ENCODE results near the gene ITGA11.

Gene ITGA11

GRCh38 chr15:68407141-68407885 lies 24.6 kb downstream of the ITGA11 start:
- FAIRE-seq: no peak
- TF ChIP-seq PAX5 (IDR thresholded peaks at IDR 0.05; ENCODE audit: insufficient read depth, low read length, severe bottlenecking) (no peak), POU2F2 (IDR thresholded peaks at IDR 0.05; ENCODE audit: low read depth, low read length) (no peak), POLR2A (IDR thresholded peaks at IDR 0.05; ENCODE audit: low read depth, low read length) (no peak), TAF1 (IDR thresholded peaks at IDR 0.05; ENCODE audit: low read depth, low read length) (no peak), POLR2AphosphoS5 (IDR thresholded peaks at IDR 0.05; ENCODE audit: low read depth, low read length) (no peak)
- DNase-seq (ENCODE audit: insufficient read length, low spot score): no peak

GRCh38 chr15:68405378-68406250 lies 26.3 kb downstream of the ITGA11 start:
- TF ChIP-seq POLR2AphosphoS5 (IDR thresholded peaks at IDR 0.05; ENCODE audit: low read depth, low read length): no peak
- TF ChIP-seq SPI1 (IDR thresholded peaks at IDR 0.05; ENCODE audit: low read depth, low read length): no peak
- no peak for TF ChIP-seq TAF1 (IDR thresholded peaks at IDR 0.05; ENCODE audit: low read depth, low read length)
- no peak for TF ChIP-seq POU2F2 (IDR thresholded peaks at IDR 0.05; ENCODE audit: low read depth, low read length)
- no peak for TF ChIP-seq PAX5 (IDR thresholded peaks at IDR 0.05; ENCODE audit: insufficient read depth, low read length, severe bottlenecking)
- no peak for TF ChIP-seq POLR2A (IDR thresholded peaks at IDR 0.05; ENCODE audit: low read depth, low read length)
- DNase-seq (ENCODE audit: insufficient read length, low spot score) (no peak), FAIRE-seq (no peak)

- TF ChIP-seq POLR2AphosphoS5 (IDR thresholded peaks at IDR 0.05; ENCODE audit: low read depth, low read length): no peak
- TF ChIP-seq POLR2A (IDR thresholded peaks at IDR 0.05; ENCODE audit: low read depth, low read length): no peak
- no peak for TF ChIP-seq SPI1 (IDR thresholded peaks at IDR 0.05; ENCODE audit: low read depth, low read length)
- no peak for TF ChIP-seq TAF1 (IDR thresholded peaks at IDR 0.05; ENCODE audit: low read depth, low read length)
- no peak for TF ChIP-seq PAX5 (IDR thresholded peaks at IDR 0.05; ENCODE audit: insufficient read depth, low read length, severe bottlenecking)
- TF ChIP-seq POU2F2 (IDR thresholded peaks at IDR 0.05; ENCODE audit: low read depth, low read length): no peak
- FAIRE-seq (no peak), DNase-seq (ENCODE audit: insufficient read length, low spot score) (no peak)
Measured at GRCh38 chr15:68404056-68404798, 27.7 kb downstream of the ITGA11 start.

- FAIRE-seq: no peak
- no peak for DNase-seq (ENCODE audit: insufficient read length, low spot score)
- TF ChIP-seq SPI1 (IDR thresholded peaks at IDR 0.05; ENCODE audit: low read depth, low read length) (no peak), PAX5 (IDR thresholded peaks at IDR 0.05; ENCODE audit: insufficient read depth, low read length, severe bottlenecking) (no peak), POU2F2 (IDR thresholded peaks at IDR 0.05; ENCODE audit: low read depth, low read length) (no peak), POLR2AphosphoS5 (IDR thresholded peaks at IDR 0.05; ENCODE audit: low read depth, low read length) (no peak), TAF1 (IDR thresholded peaks at IDR 0.05; ENCODE audit: low read depth, low read length) (no peak), POLR2A (IDR thresholded peaks at IDR 0.05; ENCODE audit: low read depth, low read length) (no peak)
Measured at GRCh38 chr15:68403161-68403941, 28.6 kb downstream of the ITGA11 start.

- FAIRE-seq: no peak
- no peak for TF ChIP-seq TAF1 (IDR thresholded peaks at IDR 0.05; ENCODE audit: low read depth, low read length)
- no peak for TF ChIP-seq PAX5 (IDR thresholded peaks at IDR 0.05; ENCODE audit: insufficient read depth, low read length, severe bottlenecking)
- TF ChIP-seq POLR2AphosphoS5 (IDR thresholded peaks at IDR 0.05; ENCODE audit: low read depth, low read length): no peak
- TF ChIP-seq SPI1 (IDR thresholded peaks at IDR 0.05; ENCODE audit: low read depth, low read length): no peak
- no peak for TF ChIP-seq POLR2A (IDR thresholded peaks at IDR 0.05; ENCODE audit: low read depth, low read length)
- TF ChIP-seq POU2F2 (IDR thresholded peaks at IDR 0.05; ENCODE audit: low read depth, low read length): no peak
- no peak for DNase-seq (ENCODE audit: insufficient read length, low spot score)
Measured at GRCh38 chr15:68402432-68403160, 29.4 kb downstream of the ITGA11 start.

- TF ChIP-seq POLR2AphosphoS5 (IDR thresholded peaks at IDR 0.05; ENCODE audit: low read depth, low read length) (no peak), SPI1 (IDR thresholded peaks at IDR 0.05; ENCODE audit: low read depth, low read length) (no peak), POU2F2 (IDR thresholded peaks at IDR 0.05; ENCODE audit: low read depth, low read length) (no peak), TAF1 (IDR thresholded peaks at IDR 0.05; ENCODE audit: low read depth, low read length) (no peak), PAX5 (IDR thresholded peaks at IDR 0.05; ENCODE audit: insufficient read depth, low read length, severe bottlenecking) (no peak), POLR2A (IDR thresholded peaks at IDR 0.05; ENCODE audit: low read depth, low read length) (no peak)
- no peak for FAIRE-seq
- no peak for DNase-seq (ENCODE audit: insufficient read length, low spot score)
Measured at GRCh38 chr15:68401496-68402431, 30.2 kb downstream of the ITGA11 start.

DNA sequence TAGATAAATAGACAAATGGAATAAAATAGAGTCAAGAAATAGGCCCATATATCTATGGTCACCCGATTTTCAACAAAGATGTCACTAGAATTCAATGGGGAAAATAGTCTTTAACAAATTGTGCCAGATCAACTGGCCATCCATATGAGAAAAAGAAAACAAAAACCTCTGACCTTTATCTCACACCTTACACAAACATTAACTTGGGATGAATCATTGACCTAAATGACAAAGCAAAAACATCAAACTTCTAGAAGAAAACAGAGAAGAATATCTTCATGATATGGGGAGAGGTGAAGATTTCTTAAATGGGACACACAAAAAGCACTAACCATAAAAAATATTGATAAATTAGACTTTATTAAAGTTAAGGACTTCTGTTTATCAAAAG lies 31.9 kb downstream of the ITGA11 start:
- FAIRE-seq: no peak
- TF ChIP-seq POU2F2 (IDR thresholded peaks at IDR 0.05; ENCODE audit: low read depth, low read length): no peak
- no peak for TF ChIP-seq TAF1 (IDR thresholded peaks at IDR 0.05; ENCODE audit: low read depth, low read length)
- TF ChIP-seq PAX5 (IDR thresholded peaks at IDR 0.05; ENCODE audit: insufficient read depth, low read length, severe bottlenecking): no peak
- no peak for TF ChIP-seq POLR2A (IDR thresholded peaks at IDR 0.05; ENCODE audit: low read depth, low read length)
- TF ChIP-seq POLR2AphosphoS5 (IDR thresholded peaks at IDR 0.05; ENCODE audit: low read depth, low read length): no peak
- no peak for TF ChIP-seq SPI1 (IDR thresholded peaks at IDR 0.05; ENCODE audit: low read depth, low read length)
- no peak for DNase-seq (ENCODE audit: insufficient read length, low spot score)

Data from GM12891 (cell line).